HG03460 (cell line): ENCODE data around the gene FAM181A.

Source experiments
- ATAC-seq: cut with Tn5 transposase; IDR thresholded peaks from one replicate; pipeline ENCODE4 v1.9.1; 2021; ENCODE audit not compliant: unreplicated experiment

Gene FAM181A

GRCh38 chr14:93977171-93977570 is 50.0 kb downstream of the FAM181A start:
- ATAC-seq, result no peak

- peak; percentile 61 for ATAC-seq
Measured at GRCh38 chr14:93977790-93978581, 50.8 kb downstream of the FAM181A start.

- peak; percentile 0 for ATAC-seq
Measured at GRCh38 chr14:93978735-93979134, 51.6 kb downstream of the FAM181A start.
